Cerebellar cortex (tissue), 1 donor: Measurements from ENCODE around the gene NGB.

Experiments used
- DNase-seq: peaks from one replicate; pipeline ENCODE4 v3.0.0-alpha.2; 2015; ENCODE audit warnings: low spot score

NGB gene

DNA sequence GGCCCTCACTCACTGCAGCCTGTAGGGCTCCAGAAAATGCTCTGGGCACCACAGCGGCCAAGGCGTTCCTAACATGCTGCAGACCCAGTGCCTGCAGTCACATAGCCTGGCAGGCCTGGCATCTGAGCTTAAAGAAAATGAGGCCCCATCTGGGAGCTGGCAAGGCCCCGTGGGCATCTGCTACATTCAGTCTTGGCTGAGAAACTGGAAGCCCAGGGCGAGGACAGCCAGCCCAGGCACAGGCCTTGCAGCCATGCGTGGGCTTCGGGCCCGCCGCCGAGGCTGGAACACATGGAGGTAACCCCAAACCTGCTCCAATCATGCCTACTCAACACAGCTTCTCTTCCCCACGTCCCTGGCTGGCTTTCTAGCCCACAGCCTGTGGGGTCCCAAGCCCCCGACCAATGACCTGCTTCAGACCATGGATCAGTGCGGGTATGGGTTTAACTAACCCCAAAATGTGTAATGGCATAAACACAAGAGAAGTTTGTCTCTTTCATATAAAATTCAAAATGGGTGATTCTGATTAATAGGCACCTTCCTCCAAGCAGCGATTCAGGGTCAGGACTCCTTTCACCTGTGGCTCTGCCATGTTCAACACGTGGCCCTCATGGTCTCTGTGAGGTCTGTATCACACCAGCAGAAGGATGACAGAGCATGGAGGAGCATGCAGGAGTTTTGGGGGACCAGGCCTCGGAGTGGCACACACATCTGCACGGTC lies 6.4 kb downstream of the NGB start:
- DNase-seq: peak; percentile 93

DNA sequence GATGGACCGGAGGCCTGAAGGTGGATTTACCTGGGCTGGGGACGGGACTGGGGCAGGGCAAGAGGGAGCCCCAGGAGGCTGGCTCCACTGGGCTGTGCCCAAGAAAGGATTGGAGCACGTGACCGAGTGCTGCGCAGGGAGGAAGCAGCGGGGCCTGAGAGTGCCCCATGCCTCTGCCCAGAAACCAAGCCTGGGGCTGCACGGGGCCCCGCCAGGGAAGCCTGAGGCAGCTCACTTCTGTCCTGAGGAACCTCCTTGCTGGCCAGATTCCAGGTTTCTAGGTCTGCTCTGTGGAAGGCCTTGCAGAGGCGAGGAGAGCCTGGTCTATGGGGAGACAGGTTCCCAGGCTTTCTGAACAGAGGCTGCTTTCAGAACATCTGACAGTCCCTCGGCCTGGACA lies 10.4 kb downstream of the NGB start:
- DNase-seq: peak; percentile 57

DNA sequence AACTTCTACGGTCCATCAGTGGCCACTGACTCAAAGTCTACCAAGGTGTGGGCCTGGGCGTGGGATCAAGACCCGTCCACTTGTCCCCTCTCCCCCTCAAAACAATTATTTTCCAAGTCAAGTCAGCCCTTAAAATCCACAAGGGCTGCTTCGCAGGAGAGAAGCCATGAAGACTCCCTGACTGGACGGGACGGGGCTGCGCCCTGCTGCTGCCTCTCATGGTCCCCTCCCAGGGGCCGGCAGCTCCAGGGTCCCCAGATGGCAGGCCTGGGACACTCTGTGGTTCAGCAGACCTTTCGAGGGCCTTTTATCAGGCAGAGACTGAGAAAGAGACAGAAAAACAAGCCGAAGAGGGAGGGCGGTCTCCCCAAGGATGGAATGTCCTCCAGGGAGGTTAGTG lies 10.8 kb downstream of the NGB start:
- DNase-seq: no peak

DNA sequence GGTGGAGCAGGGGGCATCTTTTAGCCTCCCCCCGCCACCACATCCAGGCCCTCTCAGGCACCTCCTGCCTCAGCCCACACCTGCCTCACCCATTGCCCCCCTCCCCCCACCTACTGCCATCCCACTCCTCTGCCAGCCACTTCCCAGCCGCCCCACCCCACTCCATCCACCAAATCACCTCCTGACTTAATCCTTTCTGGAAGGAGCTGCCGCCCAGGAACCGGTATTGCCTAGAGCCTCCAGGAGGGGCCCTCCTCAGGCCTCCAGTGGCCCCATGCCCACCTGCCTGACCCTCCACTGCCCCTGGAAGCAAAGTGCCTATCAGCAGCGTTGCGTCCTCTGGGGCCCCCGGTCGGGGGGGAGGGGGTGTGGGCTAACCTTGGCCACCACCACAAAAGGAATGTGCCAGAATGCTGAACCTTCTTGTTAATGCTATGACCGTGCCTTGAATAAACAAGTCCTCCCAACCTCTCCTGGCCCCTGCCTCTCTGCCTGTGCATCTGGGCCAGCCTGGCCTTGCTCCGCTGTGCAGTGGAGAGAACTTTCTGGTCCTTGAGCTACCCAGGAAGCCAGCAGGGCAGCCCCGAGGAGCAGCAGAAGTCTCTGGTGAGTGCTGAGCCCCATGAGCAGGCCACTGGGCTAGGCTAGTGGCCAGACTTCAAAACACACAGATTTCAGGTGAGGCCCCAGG lies 11.8 kb downstream of the NGB start:
- DNase-seq: no peak

DNA sequence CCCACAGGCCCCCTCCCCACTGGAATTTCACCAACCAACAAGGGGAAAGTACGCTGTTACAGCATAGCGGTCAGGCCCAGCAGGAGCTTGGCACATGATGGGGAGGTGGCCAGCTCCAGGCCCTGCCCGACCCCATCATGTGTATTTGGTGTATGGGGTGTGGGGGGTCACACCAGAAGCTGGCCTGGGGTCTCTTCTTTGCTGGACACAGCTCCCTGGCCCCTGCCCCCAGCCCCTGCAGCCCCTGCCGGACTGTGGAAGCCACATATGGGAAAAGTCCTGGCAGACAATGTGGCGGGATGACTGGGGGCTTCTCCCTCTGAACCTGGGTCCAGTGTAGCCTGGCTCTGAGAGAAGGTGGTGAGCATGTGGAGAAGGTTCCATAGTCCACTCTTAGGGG lies 12.4 kb downstream of the NGB start:
- DNase-seq: no peak

DNA sequence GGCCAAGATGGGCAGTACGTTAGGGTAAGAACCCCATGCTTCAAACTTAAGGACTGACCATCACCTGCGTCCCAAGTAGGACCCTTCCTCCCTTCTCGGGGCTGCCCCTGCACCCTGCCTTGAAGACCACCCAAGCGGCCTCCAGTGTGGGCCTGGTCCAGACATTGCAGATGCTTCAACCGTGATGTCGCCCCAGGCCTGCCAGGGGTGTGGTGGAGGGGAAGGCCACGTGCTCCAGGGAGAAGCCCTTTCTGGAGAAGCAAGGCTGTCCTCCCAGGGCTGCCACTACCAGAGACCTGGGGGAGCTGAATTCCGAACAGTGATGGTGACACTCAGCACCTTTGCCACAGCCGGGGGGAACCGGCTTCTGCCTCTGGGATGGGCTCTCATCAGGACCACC lies 13.3 kb downstream of the NGB start:
- DNase-seq: no peak

DNA sequence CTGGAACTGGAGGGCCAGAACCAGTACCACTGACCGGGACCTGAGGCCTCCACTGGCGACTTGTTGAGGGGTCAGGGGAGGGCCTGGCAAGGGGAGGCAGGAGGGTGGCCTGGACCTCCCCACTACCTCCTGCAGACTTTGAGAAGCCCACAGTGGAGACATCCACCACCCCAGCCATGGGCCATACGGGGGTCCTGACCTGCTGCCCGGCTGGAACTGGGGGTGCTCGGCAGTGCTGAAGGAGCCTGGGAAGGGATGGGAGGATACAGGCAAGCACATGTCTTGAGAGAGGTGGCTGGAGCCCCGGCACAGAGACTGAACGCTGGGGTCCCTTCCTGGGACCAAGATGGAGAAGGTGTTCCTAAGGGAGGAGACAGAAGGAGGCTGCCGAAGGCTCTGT lies 14.3 kb downstream of the NGB start:
- DNase-seq: no peak

DNA sequence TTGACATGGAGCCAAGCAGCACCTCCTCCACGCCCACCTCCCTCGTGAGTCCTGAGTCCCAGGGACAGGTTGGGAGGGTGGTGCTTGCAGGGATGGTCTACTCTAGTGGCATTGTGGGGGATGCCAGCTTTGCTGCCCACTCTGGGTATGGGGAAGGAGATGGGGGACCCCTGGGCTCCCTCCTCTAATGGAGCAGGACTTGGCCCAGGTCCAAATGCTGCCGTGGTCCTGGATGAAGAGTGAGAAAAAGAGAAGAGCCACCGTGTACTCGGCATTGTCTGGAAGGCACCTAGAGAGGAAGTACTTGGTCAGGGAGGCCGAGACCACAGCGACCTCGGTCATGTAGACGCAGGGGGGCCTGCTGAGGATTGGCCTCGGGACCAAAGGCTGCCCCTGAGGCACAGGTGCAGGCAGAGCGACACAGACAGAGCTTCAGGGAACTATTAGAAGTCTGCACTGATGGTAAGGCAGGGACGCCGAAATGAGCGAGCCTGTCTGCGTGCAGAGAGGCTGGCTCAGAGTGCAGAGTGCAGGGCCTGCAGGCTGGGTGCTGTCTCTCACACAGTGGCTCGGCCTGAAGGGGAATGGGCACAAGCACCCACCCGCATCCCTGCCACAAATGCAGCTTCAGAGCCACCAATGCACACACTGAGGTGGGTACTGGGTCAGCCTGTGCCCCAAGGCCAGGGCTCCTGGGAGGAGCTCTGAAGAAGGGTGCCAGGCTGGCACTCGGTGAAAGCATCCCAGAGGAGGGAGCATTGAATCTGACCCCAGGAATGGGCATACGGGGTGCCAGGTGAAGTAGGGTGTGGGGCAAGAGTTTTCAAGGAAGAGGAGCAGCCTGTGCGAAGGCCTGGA lies 17.4 kb downstream of the NGB start:
- no peak for DNase-seq

DNA sequence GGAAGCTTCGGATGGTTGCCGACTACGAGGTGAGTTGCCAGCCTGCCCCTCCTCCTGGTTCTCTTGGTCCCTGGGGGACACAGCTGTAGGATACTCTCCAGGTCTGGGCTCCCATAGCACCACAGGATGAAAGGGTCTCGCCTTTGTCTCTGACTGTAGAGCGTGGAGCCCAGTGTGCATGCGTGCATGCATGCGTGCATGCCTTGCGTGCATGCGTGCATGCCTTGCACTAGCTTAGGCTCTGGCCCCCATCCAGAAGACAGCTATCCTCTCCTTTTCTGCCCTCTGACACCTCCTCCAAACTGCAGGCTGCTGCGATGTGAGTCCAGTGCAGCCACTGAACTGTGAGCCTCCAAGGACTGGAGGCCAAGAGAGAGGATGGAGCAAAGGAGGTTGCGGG lies 19.1 kb downstream of the NGB start:
- DNase-seq: no peak

DNA sequence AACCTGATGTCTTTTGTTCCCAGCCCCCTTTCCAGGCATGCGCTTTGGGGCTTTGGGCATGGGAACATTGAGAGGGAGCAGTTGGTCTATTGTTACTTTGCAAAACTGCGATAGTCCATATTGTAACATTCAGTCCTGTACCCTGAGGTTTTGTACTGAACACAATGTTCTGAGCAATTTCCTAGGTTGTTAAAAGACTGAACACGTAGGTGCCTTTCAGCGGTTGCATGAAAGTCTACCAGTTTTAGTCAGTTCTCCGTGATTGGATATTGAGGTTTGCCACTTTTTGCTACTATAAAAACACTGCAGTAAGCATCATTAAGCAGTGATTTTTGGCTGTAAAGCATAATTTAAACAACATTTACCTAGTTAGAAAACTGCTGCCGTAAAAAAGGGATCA lies 20.1 kb downstream of the NGB start:
- no peak for DNase-seq

DNA sequence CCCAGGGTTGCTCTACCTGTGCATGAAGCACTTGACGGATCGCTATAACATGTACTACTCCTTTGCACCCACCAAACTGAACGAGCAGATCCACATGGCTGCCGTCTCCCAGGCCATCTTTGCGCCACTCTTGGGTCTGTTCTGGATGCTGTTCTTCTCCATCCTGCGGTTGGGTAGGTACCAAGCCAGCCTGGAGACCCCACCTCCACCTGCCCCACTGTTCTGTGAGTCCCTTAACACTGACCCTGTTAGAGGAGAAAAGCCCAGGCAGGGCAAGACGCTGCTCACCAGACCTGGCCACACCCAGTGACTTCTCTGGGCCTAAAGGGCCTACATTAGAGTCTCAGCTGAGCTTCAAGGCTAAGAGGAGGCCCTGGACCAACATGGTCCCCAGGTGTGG lies 21.7 kb downstream of the NGB start:
- DNase-seq: no peak

DNA sequence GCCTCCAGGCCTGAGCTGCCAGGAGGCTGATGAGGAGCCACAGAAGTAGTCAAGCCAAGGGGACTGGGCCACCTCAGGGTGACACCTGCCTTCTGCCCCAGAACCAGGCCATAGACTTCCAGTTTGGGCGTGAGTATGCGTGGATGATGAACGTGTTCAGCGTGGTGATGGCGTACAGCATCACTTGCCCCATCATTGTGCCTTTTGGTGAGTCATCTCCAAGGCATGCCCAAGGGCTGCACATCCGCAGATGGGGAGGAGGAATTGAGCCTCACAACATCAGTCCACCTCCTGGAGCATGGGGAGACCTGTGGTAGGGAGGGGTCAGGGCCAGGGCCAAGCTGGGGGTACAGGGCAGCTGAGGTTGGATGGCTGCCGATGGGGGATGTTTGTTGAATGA lies 22.3 kb downstream of the NGB start:
- no peak for DNase-seq

DNA sequence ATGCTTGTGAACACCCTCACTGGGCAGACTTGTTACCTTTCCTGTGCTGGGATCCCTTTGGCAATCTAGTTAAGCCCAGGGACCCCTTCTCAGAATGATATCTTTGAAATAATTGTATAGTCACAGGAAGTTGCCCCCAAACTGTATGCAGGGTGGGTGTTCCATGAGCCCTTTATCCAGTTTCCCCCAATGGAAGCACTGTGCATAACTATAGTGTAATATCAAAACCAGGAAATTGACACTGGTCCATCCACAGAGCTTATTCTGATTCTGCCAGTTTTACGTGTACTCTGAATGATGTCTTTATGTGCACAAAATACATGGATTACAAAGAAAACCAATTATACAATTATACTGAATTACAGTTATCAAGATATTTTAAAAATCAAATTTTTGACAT lies 24.2 kb downstream of the NGB start:
- no peak for DNase-seq

DNA sequence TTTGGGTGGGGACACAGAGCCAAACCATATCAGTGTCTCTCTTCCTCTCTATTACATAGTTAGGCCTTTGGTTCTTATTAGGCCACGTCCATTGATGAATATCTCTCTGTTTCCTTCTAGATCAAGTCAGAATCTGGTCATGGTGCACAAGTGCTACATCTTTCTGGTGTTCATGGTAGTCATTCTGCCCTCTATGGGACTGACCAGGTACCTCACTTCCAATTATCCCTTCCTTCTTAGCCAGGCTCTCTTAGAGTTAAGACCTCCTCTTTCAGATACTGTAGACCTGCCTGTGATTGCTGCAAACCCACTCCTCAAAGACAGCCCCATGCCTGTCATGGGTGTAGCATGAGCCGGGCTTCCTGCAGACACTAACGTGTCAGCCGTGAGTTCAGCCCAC lies 25.2 kb downstream of the NGB start:
- no peak for DNase-seq

DNA sequence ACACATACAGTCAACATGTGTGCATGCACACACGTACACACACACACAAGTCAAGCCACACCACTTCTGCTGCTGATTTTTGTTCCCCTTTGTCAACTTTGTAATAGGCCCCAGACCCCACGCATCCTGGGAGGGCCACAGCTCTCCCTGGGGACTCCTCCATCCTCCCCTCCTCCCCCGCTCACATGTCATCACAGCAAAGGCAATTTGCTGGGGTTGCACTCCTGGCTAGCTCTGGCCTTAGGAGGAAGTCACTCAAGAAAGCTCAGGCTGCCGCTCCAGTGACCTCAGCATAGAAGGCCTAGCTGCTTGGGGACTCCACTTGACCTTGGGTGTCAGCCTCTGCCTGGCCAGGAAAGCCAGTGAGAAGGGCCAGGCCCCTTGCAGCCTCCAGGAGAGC lies 27.2 kb downstream of the NGB start:
- DNase-seq: no peak

DNA sequence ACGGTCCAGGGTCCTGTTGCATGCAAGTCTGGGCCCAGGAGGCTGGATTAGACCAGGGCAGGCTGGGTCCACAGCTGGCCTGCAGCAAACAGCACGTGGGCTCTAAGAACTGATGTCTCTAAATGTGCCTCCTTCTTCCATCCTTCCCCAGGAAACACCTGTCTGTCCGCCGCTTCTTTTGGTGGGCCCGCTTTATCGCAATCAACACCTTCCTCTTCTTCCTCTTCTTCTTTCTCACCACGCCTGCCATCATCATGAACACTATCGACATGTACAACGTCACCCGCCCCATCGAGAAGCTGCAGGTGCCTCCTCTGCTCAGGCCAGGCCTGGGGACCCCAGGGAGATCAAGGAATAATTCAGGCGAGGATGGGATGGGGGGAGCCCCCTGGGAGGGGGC lies 28.3 kb downstream of the NGB start:
- DNase-seq: no peak

DNA sequence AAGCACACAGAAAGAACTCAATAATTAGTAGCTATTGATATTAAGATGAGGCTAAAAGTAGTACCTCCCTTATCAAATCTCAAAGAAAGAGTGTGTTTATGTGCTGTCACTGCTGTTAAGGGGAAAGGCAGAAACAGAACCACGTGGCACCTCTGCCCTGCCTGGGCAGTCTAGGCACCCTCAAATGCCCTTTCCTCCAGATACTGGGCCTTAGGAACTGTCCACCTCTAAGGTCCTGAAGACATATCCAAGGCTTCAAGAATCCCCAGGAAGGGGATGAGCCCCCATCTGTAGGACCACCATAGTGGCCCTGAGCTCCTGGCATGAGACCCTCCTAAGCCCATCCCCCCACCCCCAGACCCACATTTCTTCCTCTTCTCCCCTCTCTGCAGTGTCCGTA lies 29.1 kb downstream of the NGB start:
- no peak for DNase-seq

DNA sequence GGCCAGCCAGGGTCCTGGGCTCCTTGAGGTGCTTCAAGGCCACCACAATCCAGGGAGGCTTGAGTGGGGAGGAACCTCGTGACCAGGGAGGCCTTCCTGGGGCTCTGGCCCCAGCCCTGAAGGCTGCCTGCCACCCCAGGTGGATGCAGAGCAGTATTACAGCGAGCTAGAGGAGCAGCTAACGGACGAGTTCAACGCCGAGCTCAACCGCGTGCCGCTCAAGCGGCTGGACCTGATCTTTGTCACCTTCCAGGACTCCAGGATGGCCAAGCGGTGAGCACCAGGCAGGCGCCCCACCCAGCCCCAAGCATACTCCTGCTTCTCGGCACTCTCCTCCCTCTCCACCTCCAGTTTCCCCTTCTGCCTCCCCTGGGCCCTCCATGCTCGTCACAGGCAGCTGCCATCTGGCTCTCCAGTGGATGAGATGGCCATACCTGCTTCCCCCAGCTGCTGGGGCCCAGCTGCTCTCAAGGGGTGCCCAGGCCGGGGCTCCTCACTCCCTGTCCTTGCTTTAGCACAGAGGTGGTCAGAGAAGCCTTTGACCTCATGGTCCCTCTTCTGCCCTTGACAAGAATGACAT lies 30.6 kb downstream of the NGB start:
- no peak for DNase-seq

DNA sequence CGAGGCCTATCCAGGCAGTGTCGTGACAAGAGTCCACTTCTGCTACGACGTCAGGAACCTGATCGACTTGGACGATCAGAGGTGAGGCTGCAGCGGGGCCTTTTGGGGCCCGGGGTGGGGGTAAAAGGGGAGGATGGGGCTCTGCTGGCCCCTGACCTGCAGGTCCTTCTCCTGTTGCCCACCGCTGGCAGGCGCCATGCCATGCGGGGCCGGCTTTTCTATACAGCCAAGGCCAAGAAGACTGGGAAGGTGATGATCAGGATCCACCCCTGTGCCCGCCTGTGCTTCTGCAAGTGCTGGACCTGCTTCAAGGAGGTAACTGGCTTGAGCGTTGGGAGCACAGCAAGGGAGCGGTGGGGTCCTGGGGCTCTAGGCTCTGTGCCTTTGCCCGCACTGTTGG lies 31.6 kb downstream of the NGB start:
- DNase-seq: no peak

DNA sequence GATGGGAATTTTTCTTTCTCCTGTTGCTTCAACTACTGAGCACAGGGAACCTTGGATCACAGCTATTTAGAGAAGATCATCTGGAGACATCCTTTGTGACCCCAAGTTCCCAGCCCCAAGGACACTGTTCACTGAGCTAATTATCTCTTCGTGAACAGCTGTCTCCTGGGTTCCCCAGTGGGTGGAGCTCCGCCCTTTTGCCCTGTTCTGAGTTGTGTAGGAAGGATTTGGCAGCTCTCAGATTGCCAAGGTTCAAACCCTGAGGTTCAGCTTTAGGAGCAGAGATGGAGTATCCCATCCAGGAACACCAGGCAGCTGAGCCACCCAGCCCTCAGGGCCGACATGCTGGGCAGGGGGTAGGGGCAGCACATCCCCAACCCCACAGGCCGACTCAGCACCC lies 32.0 kb downstream of the NGB start:
- no peak for DNase-seq

DNA sequence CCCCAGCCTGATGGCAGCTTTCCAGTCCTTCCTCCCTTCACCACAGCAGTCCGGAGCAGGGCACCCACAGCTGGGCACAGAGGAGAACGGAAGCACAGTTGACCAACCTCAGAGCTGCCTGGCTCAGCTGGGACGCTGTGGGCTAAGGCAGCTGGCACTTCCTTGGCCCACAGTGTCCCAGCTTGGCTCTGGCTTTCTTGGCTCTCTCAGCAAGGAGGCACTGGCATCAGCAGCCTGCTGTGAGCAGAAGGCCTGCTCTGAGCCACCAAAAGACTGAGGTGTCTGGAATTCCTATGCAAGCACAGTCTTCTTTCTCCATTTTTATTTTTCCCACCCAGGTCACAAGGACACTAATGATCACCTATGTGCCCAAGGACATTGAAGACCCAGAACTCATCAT lies 32.6 kb downstream of the NGB start:
- DNase-seq: peak; percentile 66

DNA sequence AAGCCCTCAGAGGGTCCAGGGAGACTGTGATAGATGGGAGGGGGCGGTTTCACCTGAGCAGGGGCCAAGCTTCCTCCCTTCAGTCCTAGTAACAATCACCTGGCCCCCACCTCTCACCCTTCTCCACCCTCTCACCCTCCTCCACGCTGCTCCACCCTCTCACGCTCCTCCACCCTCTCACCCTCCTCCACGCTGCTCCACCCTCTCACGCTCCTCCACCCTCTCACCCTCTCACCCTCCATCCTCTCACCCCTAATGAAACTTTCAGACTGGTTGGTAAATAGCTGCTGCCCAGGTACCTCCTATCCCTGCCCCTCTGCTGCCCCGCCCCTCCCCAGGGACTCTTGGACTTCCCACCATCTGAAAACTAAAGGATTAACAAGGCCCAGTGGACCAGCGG lies 34.2 kb downstream of the NGB start:
- DNase-seq: no peak

DNA sequence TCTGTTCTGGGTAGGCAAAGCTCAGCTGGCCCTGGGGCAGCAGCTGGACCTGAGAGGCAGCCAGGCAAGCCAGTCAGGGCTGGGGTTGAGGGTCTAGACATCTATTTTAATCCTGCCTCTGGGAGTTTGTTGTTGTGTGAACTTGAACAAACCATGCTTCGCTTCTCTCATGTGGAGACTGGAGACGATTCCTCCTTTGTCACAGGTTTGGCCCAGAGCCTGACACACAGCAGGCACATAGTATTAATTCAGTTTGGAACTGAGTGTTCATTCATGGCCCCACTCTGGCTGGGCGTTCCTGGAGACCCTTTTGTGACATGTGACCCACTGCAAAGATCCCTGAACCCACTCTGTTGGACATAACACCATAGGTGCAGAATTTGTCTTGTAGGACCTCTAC lies 39.3 kb downstream of the NGB start:
- no peak for DNase-seq
